ENCODE measurements around the gene PEX16.

- TF ChIP-seq, protein P1, sequence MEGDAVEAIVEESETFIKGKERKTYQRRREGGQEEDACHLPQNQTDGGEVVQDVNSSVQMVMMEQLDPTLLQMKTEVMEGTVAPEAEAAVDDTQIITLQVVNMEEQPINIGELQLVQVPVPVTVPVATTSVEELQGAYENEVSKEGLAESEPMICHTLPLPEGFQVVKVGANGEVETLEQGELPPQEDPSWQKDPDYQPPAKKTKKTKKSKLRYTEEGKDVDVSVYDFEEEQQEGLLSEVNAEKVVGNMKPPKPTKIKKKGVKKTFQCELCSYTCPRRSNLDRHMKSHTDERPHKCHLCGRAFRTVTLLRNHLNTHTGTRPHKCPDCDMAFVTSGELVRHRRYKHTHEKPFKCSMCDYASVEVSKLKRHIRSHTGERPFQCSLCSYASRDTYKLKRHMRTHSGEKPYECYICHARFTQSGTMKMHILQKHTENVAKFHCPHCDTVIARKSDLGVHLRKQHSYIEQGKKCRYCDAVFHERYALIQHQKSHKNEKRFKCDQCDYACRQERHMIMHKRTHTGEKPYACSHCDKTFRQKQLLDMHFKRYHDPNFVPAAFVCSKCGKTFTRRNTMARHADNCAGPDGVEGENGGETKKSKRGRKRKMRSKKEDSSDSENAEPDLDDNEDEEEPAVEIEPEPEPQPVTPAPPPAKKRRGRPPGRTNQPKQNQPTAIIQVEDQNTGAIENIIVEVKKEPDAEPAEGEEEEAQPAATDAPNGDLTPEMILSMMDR (IDR thresholded peaks at IDR 0.05; ENCODE audit: low read length), result no peak
- no peak for TF ChIP-seq EZH2 (IDR thresholded peaks at IDR 0.05; ENCODE audit: borderline replicate concordance, low read length)
Measured at GRCh38 chr11:45918962-45919675, 1.4 kb upstream of the PEX16 start.

All from OCI-LY1 (cell line).